ENCODE data around the gene TMPRSS12.
"Not testable (repeated sequence)": the region's sequence is repeated elsewhere in the genome, so short reads cannot be mapped to it uniquely, and the experiment has no call there.

The TMPRSS12 gene

GRCh38 chr12:50927356-50927755 is 84.6 kb downstream of the TMPRSS12 start:
- no peak for DNase-seq

GRCh38 chr12:50927766-50928224 is 85.1 kb downstream of the TMPRSS12 start:
- no peak for DNase-seq

- no peak for DNase-seq
Measured at GRCh38 chr12:50928392-50928791, 85.7 kb downstream of the TMPRSS12 start.

- DNase-seq = no peak
Measured at GRCh38 chr12:50929831-50930230, 87.1 kb downstream of the TMPRSS12 start.

GRCh38 chr12:50930477-50930876 is 87.8 kb downstream of the TMPRSS12 start:
- DNase-seq = not testable (repeated sequence)

GRCh38 chr12:50932787-50933280 is 90.1 kb downstream of the TMPRSS12 start:
- DNase-seq = no peak

GRCh38 chr12:50933459-50934124 is 90.9 kb downstream of the TMPRSS12 start:
- DNase-seq = no peak

- DNase-seq = no peak
Measured at GRCh38 chr12:50934371-50934851, 91.7 kb downstream of the TMPRSS12 start.

GRCh38 chr12:50934981-50935807 is 92.5 kb downstream of the TMPRSS12 start:
- DNase-seq = no peak

GRCh38 chr12:50936821-50937530 is 94.2 kb downstream of the TMPRSS12 start:
- DNase-seq = no peak

Data from NCI-H1694 (cell line).